NCI-H1105 (cell line): ENCODE data around the gene APOL1.

Experiments used
- DNase-seq: peaks from one replicate; lab custom pipeline; 2025; lab: John Stamatoyannopoulos, UW

APOL1 gene

DNA sequence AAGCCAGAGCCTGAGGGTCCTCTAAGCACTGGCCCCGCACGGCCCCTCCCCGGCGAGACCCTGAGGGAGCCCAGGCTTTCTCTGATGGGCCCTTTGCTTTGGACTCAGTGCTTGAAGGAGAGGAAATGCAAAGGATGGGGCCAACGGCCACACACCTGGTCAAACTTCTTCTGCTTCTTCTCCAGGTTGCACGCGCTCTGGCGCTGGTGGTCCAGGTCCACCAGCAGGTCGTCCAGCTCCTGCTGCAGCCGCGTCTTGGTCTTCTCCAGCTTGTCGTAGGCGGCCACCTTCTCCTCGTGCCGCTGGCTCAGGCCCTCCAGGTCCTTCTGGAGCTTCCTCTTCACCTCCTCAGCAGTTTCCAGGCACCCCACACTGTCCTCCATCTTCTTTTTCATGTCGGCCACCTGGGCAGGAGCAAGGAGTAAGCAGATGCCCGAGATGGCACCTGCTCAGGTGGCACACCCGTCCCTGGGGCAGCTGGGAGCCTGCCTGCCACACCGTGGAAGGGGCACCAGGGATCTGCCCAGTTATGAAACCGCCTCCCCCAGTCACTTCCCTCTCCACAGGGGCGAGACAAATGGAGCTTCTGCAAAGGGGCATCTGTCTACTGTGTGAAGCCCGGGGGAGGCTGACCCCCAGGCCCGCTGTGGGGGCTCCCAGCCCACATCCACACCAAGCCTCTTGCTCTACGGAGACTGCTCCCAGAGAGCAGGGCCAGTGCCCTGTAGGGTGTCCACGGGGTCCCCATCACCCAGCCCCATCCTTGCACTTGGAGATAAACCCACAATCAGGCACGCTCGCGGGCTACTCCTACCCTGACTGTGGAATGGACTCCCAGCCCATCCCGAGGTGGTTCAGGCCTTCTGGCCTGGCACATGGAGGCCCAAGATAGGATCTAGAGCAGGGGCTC lies 39.2 kb downstream of the APOL1 start:
- no peak for DNase-seq

DNA sequence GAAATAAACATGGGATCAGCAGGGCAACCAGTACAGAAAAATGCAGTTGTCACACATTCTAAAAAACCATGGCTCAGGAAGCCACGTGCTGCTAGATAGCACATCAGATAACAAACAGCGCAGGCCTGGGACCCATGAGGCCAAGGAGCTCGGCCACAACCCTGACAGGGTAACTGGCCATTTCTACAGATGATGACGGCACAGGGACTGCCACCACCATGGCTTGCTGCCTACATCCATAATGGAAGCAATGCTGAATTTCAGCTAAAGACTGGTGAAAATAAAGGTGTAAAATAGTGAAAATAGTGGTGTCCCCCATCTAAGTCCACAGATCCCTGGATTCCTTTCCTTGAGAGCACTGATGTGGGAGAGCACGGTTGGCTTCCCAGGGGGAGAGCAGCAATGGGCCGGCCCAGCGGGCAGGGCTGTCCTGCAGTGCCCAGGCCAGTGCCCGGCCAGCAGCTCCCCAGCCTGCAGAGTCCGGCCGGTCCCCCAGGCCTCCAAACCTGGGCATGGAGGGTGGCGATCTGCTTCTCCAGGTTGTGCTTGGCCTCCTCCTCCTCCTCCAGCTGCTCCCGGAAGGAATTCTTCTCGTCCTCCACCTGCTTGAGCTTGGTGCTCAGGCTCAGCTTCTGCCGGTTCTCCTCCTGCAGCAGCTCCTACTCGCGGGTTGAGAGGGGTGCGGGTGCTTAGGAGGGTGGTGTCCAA lies 40.0 kb downstream of the APOL1 start:
- no peak for DNase-seq

DNA sequence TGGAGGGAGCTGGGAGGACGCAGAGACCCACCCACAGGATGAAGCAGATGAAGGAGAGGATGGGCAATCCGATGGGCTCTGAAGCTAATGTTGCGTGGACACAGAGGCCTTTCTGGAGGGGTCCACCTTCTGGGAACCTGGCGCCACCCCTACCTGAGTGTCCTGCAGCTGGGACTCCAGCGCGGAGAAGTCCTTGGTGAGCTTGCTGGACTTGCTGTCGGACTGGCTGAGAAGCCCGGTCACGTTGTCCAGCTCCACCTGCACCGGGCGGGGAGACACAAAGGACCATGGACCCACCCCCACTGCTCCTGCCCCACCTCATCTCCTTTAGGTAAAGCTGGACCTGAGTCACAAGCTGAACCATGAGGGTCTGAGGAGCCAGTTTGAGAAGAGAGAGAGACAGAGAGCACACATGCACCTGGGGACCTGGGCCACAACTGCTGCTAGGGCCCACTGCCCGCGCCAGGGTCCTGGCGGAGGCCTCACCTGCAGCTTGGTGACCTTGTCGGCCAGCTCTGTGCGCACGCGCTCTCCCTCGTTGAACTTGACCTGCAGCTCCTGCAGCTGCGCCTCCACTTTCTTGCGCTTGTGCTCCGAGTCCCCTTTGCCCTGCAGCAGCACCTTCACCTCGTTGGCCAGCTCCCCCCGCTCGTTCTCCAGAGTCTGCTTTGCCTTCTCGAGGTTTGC lies 40.8 kb downstream of the APOL1 start:
- no peak for DNase-seq

DNA sequence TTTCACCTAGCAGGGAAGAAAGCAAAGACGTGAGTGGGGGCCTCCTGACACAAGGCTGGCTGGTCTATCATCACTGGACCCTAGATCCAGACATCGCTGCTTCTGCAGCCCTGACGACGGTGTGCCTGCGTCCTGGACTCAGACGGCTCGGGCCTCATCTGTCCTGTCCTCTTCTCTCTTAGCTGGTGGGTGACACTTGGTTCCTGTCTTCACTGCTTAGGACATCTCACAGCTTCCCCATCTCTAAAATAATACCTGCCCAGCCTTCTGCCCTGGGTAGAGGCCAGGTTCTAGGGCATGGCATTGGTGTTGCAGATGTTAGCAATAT lies 41.3 kb downstream of the APOL1 start:
- no peak for DNase-seq

DNA sequence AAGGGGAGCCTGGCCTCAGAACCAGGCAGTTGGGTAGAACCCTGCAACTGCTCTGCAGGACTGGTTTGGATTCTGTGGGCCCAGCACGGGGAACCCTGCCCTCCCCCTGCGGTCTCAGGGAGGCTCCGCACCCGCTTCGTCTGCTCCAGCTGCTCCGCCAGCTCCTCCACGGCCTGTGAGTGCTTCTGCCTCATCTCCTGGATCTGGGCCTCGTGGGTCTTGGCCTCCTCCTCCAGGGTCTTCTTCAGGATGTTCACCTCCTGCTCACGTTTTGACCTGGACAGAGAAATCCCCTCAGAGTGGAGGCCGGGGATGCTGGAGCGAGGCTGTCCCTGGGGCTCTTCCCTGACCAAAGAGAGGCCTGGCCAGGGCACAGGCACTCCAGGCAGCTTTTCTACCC lies 41.9 kb downstream of the APOL1 start:
- DNase-seq: no peak

DNA sequence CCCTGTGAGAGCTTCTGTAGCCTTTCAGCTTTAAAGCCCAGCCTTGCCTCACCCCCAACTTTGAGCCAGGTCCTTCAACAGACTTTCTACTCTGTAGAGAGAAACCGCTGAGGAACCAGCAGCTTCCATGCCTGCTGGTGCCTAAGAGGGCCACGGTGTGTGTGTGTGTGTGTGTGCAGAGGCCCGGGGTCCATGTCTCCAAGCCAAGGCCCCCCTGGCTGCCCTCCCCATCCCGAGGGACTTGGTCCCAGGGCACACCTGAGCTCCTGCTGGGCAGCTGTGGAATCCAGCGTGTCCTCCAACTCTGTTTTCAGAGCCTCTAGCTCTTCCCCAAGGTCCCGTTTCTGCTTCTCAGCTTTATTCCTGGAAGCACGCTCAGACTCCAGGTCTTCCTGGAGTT lies 42.3 kb downstream of the APOL1 start:
- DNase-seq: no peak

DNA sequence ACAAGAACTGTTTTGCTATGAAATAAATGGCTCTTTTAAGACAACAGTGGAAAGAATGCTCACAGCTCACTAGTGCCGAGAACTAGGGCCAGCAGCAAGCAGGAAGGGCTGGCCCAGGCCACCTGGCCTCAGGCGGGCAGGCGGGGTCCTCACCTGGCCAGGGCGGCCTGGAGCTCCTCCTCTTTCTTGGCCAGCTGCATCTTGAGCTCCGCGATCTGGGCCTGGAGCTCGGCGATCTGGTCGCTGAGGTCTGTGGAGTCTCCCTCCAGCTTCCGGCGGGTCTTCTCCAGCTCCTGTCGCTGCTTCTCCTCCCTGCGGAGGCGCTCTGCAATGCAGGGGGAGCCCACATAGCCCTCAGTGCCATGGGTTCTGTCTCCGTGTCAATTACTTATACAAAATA lies 43.8 kb downstream of the APOL1 start:
- DNase-seq: no peak

DNA sequence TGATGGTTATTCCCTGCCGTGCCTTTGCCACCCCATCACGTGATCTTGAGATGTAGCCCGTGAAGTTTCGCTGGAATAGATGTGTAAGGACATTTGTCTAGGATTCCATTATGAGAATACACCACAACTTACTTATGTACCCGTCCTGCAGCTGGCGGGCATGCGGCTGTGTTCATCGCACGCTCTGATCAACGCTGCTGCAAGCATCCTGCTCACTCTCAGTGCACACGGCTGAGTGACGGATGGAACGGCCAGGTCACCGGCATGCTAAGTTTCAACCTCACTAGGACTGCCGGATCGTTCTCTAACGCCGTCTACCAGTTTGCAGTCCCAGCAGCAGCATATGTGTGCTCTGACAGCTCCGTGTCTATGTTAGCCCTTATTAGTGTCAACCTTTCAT lies 44.6 kb downstream of the APOL1 start:
- no peak for DNase-seq

DNA sequence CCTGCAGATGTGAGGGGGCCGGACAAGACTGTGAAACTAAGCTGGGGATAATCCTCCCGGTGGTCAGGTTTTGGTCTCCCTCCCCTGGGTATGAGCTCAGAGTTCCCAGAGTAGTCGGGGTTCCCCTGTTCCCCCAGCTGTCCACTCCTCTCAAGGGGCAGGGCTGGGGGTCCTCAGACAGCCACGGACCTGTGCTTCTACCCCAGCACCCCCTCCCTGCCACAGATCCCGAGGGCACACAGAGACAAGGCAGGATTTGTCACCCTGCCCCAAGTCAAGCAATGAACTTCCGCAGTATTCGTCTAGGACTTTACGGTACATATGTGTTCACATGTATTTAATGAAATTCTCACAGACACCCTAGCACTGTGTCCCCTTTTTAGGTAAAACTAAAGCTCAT lies 45.2 kb downstream of the APOL1 start:
- no peak for DNase-seq

DNA sequence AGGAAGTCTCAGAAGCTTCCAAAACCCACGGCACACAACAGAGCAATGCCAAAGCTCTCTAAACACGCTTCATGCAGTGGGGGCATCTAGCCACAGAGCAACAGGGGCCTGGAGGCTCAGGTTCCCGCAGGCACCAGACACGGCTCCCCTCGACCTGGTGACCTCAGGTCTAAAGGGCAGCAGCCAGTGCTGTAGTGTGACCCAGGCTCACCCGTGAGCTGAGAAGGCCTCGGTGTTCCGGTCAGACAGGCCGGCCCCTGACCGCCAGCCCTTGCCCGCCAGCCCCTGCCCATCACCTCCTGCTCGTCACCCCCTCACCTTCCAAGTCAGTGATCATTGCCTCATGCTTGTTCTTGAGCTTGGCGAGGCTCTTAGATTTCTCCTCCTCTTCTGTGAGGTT lies 45.7 kb downstream of the APOL1 start:
- no peak for DNase-seq

DNA sequence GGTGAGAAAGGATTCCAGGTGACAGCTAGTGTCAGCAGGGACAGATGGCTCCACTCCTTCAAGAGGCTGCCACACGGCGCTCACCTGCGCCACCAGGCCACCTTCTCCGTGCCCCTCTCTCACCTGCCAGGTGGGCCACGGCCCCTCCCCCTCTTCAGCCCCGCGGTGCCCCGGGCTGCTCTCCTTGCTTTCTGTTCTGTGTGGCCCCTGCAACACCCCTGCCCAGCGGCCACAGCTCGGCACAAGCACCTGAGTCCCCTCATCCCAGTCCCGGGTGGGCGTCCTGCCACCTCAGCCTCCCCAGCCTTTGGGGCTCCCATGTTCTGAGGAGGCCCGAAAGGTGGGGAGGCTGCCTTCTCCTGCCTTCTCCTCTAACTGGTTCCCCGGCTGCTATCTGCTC lies 46.4 kb downstream of the APOL1 start:
- no peak for DNase-seq

DNA sequence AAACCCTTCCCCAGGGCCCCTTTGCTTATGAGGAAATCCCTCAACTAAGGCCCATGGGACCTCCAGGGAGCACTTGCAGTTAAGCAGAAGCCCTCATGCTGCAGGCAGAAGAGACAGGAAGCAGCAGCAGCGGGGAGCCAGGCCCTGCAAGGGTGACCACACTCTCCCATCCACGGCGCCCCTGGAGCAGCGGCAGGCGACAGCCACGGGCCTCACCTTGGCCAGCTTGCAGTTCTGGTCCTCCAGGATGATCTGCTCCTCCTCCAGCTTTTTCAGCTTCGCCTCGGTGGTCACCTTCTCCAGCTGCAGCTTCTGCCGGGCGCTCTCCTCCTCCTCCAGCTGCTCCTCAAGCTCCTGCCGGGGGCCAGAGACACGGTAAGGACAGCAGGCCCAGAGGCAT lies 47.0 kb downstream of the APOL1 start:
- no peak for DNase-seq

DNA sequence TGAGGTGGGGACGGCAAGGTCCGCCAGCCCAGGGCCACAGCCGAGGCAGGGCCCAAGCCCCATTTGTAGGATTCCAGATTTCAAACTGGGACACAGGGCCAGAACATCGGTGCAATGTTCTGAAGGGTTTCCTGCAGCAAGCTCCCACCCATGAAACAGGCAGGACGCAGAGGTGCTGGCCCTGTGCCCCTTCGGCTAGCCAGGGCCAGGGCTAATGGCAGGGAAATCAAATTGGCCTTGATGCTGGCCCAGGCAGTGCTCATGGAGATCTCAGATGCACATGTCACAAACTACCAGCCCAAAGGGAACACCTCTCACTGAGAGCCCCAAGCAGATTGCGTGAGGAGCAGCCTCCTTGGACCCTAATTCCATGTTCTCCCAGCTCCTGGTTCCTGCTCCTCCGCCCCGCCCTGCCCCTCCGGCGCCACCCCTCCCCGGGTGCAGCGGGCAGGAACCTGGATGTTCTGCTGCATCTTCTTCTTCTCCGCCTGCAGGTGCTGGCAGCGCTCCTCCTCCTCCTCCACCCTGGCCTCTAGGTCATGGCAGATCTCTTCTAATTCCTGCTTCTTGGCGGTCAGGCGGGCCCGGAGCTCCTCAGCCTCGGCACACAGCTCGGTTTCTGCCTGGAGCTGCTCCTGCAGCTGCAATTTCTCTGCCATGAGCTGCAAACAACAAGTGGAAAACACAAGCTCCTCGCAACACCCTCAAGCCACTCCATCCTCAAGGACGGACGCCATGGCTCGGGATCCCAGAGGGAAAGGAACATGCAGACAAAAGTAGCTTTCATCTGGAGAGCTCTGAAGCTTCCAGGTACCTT lies 47.7 kb downstream of the APOL1 start:
- DNase-seq: no peak

DNA sequence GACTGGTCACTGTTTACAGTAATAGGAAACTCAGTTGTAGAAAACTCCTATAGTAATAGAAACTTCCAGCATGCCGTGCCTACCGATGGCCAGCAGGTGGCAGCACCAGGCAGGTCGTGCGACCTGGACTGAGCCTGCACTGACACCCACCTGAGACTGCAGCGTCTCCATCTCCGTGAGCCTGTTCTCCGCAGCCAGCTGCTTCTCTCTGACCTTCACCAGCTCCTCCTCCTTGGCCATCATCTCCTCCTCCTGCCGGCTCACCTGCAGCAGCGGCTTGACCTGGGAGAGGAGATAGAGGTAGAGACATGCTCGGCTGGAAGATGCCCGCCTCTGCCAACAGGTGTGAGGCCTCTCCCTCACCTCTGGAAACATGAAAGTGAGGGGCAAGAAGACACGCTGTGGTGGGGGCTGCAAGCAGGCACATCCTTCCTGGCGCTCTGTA lies 48.5 kb downstream of the APOL1 start:
- DNase-seq: peak; percentile 70

DNA sequence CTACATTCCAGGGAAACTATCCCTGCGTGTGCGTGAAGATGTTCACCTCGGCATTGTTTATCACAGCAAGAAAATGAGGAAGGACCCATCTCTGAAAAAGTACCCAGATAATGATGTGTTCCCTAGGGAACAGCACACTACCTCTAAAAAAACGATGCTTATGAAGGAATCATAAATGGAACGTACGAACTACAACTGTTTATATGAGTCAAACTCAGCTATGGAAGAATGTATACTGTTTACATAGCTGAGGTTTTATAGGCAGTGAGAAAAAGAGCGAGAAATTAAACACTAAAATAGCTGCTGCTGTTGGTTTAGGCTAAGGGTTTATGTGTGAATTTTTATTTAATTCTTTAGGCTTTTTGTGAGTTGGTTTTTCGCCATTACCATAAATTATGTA lies 48.9 kb downstream of the APOL1 start:
- DNase-seq: no peak

DNA sequence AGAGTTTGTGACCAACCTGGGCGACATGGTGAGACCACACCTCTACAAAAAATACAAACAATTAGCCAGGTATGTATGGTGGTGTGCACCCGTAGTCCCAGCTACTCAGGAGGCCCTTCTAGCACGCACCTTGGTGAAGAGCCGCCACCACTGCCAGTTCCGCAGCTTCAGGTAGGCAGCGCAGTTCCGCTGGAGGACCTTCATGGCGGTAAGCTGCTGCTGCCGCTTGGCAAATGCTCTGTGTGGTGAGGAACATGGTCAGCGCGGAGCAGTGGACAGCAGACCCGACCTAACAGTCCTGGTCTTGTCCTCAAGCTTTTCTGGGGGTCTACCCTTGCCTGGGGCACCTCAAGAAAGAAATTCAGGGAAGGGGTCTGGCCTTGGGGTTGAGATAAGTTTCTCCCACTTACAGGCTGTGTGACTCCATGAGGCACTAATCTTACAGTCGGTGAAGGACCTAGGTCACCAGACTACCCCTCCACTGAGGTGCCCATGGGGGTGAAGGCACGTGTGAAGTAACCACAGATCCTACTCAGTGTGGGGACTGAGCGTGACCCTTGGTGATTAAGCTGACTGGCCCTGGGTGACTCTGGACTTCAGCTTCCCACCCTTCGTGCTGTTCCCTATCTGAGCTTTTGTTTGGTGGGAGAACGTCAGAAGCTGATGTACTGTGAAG lies 49.6 kb downstream of the APOL1 start:
- no peak for DNase-seq

DNA sequence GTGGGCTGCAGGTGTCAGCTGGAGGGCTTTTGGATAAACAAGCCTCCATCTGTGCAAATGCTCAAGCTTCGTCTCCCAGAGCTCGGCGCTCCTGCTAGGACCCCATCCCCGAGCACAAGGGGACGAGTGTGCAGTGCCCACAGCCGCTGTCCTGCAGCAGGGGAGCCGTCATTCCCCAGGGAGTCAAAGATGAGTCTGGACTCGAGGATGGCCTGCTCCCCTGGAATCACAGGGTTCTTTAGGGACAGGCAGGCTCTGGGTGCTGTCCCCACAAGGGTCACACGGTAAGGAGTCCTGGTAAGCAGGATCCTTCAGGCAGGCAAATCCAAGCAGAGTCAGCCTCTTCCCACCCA lies 50.2 kb downstream of the APOL1 start:
- no peak for DNase-seq

DNA sequence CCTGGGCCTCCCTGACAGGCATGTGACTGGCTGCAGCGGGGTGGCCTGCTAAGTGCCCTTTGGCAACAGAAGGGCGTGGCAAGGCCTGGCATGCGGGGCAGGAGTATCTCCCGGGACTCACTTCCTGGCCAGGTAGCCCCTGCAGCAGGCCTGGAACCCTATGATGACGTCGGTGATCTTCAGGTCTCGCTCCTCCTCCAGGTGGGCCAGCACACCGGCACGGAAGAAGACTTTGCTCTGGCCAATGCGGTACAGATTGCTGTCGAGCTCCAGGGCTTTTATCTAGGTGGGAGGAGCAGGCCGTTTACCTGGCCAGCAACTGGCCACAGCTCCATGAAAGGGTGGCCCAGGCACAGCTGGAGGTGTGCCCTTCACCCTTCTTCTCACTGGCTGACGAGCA lies 50.9 kb downstream of the APOL1 start:
- DNase-seq: no peak

DNA sequence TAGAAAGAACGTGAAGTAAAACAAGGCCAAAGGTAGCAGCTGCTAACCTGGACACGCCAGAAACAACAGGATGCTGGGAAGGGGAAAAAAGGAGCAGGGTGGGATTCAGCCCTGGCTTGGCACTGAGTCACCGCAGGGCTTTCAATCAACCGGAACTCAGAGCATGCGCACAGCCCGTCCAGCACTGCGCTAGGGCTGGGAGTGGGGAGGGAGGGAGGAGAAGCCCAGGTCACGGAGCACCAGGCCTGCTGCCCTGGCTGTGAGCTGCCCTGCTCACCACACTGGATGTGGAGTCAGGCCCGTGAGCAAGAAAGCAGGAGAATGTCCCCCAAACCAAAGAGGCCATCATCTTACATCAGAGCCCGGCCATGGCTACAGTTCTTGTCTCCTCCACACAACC lies 51.5 kb downstream of the APOL1 start:
- DNase-seq: no peak

DNA sequence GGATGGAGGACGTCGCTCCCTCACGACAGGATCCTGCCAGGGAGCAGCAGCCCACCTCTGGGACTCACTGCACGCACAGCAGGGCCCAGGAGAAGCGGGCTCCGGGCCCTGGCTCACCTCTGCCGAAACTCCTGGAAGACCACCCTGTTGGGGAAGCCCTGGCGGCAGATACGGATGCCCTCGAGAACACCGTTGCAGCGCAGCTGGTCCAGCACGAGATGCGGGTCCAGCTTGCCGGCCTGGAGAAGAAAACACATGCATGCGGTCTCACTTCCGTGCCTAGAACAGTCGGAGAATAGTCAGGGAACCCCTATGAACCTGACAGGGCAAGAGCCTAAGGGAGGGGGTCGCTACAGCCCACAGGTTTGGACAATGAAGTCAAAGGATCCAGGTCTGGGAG lies 52.9 kb downstream of the APOL1 start:
- DNase-seq: no peak

DNA sequence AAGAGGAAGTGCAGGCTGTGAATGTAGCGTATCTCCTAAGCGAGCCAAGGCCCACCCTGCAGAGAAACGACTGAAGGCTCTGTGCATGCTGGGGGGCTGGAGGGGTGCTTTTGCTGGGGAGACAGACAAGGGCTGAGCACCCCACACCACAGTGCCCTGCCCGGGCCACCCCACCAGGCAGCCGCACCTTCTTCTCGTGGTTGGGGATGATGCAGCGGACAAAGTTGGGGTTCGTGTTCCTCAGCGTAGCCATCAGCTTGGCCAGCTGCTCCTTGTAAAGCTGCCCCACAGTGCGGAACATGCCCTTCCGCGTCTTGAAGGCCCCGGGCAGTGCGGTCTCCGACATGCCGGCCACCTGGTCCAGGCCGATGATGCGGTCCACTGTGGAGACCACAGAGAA lies 53.3 kb downstream of the APOL1 start:
- no peak for DNase-seq

DNA sequence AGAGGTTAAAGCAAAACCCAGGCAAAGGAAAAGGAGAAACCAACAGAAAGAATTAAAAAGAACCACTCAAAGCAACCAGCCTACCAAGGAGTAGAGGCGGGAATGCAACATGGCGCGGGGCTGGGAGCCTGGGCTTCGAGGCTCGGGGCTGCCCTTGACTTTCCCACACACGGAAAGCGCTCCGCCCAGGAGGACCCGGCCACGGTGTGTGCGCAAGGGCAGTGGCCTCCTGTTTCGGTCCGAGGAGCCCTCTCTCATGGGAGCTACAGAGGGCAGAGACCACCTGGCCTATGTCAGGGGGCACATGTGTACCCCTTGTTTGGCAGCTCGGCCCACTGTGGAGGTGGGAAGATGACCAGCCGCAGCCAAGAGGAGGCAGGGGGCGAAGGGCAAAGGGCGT lies 55.9 kb downstream of the APOL1 start:
- DNase-seq: no peak
